Left cardiac atrium (tissue), 4 donors: ENCODE data around the gene ADM2. TPM values are rescaled to one million over a fixed set of nuclear protein-coding genes. Genes with fewer than 3 reads are reported as not detected.

ENCODE experiments used
- ATAC-seq, 2 donors: fragments of 200-7000 bp; cut with Tn5 transposase; one replicate each; pipeline ENCODE4 v1.9.1; 2020; ENCODE audit warnings: mild to moderate bottlenecking in 2 of 2, moderate library complexity in 2 of 2
- DNase-seq: peaks from one replicate; pipeline ENCODE4 v3.0.0-alpha.2; 2020
- intact Hi-C, 2 donors: fragments of 100-400 bp; cut with DNase I; formaldehyde crosslinking; loops; one replicate each; pipeline versions ENCODE4 v1.14.1 to v1.15.1; 2022 to 2023
- total RNA-seq, 2 donors: library from RNA; stranded (reverse); fragmentation: NEBNext Ultra II Directional; extraction: Animal tissue kit (Norgen Biotek cat#: 25700); gene quantifications; one replicate each; pipeline ENCODE4 v1.2.1, GENCODE V29; 2021
- donor health status: DM: no; HTN: yes; CAD: no.
- donor health status: DM: no; HTN: yes; CAD: no; lungs with severe emphysema.
- donor health status: DM: yes; HTN: yes; CAD: no.
- donor health status: Dilated cardiomyopathy.

ADM2 gene
- total RNA-seq, 2 donors from 2014 or later: 0.15 to 0.52 TPM

DNA sequence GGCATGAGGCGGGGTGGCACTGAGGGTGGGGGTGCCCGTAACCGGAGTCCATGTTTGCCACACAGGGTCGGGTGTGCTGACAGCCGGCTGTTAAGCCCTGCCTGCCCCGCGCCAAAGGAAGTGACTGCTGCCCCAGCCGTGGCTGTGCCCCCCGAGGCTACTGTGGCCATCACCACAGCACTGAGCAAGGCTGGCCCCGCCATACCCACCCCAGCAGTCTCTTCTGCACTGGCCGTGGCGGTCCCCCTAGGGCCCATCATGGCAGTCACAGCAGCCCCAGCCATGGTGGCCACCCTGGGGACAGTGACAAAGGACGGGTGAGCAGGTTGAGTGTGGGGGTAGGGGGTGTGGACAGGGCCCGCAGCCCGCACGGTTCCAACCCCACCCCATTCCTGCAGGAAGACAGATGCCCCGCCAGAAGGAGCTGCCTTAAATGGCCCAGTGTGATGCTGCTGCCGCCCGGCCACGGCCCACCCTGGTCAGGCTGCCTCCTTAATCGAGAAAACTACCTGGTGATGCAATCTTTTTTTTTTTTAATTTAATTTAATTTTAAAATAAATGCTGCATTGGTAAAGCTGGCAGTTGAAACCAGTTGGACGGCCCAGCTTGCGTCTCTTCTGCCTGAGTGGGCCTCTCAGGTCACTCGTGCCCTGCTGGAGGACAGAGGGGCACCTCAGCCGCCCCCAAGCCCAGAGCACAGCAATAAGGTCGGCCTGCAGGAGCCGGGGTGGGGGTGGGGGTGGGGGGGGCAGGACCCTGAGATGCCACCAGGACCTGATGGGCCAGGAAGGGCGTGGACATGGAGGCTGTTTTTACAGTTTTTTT, 37.3 kb upstream of the ADM2 start:
- DNase-seq (no peak), ATAC-seq (no peak)
- intact Hi-C loops: no loop called here

DNA sequence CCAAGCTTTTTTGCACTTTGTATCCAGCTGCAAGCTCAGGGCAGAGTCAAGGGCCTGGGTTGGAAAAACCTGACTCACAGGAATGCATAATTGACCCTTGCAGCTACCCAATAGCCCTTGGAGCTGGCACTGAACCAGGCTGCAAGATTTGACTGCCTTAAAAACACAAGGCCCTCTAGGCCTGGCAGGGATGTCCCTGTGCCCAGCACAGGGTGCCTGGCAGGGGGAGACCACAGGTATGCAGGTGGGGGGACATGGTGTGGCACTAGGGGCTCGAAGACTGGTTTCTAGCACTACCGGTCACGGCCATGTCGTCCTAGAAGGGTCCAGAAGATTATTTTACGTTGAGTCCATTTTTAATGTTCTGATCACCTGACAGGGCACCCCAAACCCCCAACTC, 36.7 kb upstream of the ADM2 start:
- ATAC-seq: no peak
- no peak for DNase-seq
- intact Hi-C loops: no loop called here

DNA sequence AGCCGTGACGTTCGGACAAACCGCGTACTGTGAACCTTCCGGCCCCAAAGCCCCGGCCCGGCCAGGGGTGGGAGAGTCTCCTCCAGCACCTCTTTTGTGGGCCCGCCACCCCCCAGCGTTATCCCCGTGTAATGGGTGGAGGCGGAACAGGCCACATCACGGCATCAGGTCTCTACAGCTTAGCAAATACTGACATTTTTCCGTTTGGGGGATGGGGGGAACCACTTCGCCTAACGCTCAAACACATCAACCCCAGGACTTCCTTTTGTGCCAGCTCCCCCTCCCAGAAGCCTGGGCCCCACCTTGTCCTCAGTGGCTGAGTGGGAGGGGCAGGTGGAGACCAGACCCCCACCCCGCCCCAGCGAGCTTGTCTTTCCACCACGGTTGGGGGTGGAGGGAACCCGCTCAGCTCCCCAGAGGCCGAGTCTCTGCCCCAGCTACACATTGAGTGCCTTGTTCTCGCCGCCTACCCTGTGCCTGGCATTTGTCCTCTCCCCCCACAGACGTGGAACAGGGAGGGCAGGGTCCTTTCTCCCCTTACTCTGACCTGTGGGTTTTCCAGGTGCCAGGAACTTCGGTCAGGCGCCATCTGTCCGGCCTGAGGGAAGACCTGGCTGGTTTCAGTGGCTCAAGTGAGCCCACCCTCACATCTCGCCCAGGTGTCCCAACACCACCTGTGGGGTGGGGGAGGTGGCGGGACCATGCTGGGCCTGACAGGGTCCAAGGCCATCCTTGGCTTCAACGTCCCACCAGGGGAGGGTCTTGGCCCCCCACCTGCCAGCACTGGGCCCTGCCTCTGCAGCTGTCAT, 36.1 kb upstream of the ADM2 start:
- ATAC-seq (no peak), DNase-seq (peak; percentile 22)
- intact Hi-C loops: no loop called here

DNA sequence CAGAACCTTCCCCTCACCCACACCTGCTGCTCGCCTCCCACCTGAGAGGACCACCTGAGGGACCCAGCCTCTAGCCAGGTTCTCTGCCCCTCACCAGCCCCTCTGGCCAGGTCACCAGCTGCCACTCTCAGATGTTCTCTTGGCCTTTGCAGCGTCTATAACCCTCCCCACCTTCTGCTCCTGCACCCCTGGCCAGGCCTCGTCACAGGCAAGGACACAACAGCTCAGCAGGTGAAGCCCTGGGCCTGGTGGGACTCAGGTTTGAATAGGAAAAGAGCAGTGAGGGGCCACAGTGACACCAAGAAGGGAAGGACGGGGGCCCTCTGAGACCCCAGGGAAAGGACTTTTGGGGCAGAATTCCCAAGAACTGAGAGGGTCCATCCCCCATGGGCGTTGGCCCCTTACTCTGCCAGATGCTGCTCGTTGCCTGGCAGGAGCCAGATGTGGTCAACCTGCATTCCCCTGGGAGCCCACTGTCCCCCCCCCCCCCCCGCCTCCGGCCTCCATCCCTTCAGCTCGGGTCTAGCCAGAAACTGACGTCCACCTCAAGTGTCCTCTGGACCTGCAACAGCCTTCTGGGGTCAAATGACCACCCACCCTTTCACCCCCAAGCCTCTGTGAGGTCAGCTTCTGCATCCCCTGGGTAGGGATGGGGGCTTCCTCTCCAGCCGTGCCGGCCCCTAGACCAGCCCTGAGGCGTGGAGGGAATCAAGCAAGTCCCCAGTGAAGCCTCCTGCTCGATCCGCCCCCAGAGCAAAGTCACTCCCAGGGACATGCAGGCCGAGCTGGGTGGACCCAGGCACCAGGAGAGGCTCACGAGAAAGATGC, 35.2 kb upstream of the ADM2 start:
- ATAC-seq (no peak), DNase-seq (no peak)
- intact Hi-C loops: no loop called here

DNA sequence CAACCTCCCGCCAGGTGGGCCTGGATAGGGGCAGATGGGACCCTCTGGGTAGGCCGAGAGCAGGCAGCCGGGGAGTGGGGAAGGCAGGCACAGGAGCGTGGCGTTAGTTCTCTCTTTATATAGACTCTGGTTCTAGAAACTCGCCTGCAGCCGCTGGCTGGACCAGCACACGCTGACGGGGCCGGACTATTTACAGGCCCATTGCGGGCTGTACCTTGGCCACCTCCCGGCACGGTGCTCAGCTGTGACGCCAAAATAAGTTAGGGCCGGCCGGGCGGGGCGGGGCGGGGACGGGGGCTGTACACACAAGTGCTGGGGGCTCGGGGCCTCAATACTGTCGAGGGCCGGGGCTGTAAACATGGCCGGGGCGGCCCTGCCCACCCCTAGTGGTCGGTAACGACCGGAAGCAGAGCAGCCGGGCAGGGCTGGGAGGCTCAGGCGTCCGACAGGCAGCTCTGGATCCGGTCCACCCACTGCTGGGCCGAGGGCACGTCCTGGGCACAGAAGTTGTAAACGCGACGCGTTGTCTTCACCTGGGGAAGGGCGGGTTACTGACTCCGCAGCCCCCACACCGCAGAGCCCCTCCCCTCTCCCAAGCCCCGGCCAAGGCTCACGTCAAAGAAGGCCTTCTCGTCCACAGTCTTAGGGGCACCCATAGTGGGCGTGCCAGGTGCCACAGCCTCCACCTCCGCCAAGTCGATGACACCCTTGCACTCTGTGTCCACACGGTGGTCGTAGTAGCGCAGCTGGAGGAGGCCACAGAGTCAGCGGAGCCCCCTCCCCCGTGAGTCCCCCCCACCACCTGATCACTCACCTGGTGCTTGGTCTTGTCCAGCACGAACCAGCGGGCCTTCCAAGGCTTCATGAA, 34.4 kb upstream of the ADM2 start:
- ATAC-seq: peak in 1 of 2 donors; percentile 3
- intact Hi-C loops: no loop called here
- no peak for DNase-seq

DNA sequence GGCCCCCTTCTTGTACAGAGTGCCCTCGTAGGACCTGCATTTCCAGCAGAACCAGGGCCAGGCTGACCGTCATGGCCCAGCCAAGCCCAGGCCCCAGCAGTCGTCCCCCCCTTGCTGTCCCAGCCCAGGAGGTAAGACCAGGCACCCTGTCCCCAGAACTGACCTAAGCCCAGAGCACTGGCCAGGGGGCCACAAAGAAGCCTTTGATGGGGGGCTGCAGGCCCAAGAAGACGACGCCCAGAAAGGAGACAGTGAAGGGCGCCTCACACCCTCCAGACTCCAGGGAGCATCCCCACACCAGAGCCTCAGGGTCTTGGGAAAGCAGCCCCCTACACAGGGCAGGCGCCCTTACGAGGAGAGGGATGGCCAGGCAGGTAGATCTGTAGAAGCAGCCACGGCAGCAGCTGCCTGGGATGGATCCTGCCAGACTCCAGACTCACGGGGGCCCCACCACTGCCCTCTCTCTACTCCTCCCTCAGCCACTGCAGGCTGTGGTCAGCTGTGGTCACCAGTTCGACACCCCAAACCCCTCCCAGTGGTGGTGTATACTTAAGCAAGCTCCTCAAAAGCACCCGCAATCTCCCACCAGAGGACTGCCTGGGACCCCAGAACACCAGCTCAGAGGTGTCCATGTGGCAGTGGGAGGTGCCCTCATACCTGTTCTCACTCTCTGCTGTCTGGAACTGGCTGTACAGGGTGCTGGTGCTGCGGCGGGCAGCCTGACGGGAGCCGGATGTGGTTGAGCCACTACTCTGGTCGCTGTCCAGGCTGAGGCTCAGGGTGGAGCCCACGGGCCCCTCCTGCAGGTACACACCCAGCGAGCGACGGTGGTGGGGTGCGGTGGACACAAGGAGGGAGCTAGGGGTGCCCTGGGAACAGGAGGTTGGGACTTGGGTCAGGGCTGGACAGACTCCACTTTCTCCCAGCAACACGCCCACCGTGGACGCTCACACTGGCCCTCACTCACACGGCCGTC, 33.5 kb upstream of the ADM2 start:
- ATAC-seq: peak in 1 of 2 donors; percentile 3
- intact Hi-C loops: no loop called here
- no peak for DNase-seq

DNA sequence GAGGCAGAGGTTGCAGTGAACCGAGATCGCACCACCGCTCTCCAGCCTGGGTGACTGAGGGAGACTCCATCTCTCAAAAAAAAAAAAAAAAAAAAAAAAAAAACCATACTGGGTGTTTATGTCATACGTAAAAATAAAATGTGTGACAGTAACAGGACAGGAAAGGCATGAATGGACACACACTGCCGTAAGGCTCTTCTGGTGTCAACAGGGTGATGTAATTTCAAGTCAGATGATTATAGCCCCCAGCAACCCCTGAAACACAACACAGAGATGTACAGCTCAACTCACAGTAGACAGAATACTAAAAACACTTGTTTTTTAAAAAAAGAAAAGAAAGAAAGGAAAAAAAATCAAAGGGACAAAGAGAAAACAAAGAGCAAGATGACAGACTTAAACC, 28.7 kb upstream of the ADM2 start:
- DNase-seq: no peak
- ATAC-seq: no peak
- intact Hi-C loops: no loop called here

DNA sequence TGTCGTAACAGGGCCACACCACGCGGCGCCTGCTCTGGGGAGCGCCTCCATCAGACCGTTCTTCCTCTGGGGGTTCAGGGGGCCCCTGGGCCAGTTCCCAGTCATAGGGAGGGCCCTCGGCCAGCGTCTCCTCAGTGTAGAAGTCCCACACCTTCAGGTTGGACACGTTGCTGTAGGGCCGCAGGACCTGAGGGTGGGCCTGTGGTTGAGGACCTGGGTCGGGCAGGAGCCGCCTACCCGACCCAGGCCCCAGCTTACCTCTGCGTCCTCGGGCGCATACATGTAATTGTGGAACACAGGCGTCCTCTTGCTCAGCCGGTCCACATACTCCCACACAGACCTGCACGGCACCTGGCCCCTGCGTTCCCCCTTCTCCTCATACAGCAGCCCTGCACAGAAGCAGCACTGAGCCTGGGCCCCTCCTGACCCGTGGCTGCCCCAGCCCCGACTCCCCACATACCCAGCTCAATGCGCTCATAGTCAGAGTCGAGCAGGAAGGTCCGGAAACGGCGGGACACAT, 26.7 kb upstream of the ADM2 start:
- DNase-seq (no peak), ATAC-seq (no peak)
- intact Hi-C loops: no loop called here

DNA sequence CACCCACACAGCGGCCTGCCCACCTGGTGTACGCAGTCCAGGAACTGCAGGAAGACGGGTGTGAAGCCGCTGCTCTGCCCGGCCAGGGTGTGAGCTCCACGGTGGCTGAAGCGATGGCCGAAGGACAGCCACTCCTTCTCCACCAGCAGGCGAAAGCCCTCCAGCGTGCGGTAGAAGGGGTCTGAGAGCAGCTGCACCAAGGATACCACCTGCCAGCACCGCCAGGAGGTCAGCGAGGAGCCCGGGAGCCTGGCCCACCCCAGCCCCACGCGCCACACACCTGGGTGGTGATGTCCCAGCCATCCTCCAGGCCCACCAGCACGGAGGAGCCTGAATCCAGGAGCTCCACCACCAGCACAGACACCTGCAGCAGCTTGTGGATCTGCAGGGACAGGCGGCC, 26.1 kb upstream of the ADM2 start:
- DNase-seq (no peak), ATAC-seq (no peak)
- intact Hi-C loops: no loop called here

DNA sequence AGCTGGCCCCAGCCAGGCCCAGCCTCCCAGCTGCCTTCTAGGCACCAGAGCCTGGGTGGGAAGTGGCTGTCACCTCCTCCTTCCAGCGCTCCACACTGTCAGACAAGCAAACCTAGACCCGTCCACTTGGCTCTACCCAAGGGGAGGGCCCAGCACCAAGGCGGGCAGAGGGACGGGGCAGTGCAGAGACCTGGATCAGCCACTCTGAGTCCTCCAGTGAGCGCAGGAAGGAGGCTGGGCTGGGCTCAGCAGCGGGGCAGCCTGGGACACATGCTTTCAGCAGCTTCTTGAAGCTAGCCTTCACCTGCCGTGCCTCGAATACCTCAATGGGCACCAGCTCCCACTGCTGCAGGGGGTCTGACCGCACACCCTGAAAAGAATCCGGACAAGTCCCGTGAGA, 25.3 kb upstream of the ADM2 start:
- intact Hi-C loops: no loop called here
- DNase-seq (no peak), ATAC-seq (no peak)

DNA sequence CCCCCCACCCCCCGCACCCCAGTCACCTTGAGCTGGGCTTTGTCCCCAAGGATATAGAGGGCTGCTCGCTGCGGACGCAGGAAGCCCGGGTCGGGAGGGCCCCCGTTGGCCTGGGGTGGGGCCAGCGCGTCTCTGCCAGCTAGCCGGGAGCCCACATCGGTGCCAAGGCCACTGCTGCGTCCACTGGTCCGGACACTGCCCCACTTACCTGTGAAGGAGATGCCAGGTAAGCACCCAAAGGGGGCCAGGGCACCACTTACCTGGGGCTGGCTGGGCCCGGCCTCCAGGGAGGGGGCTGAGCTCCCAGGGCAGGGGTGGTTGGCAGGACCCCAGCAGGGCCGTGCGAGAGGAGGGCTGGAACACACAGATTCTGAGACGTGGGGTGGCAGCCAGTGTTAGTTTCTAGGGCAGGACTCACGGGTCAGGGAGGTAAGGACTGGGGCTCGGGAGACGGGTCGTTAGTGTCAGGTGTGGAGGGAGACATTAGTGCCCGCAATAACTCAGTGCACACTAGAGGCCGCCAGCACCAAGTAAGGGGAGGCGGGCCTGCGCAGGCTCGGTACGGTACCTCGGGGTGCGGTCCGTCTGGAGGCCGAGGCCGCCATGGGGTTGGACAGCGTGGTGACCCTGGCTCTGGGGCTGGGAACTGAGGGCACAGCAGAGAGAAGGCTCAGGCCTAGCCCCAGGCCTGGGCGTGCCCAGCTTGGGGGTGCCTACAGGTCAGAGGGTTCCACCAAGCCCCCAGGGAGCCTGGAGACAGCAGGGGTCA, 24.7 kb upstream of the ADM2 start:
- no peak for ATAC-seq
- intact Hi-C loops: no loop called here
- no peak for DNase-seq

DNA sequence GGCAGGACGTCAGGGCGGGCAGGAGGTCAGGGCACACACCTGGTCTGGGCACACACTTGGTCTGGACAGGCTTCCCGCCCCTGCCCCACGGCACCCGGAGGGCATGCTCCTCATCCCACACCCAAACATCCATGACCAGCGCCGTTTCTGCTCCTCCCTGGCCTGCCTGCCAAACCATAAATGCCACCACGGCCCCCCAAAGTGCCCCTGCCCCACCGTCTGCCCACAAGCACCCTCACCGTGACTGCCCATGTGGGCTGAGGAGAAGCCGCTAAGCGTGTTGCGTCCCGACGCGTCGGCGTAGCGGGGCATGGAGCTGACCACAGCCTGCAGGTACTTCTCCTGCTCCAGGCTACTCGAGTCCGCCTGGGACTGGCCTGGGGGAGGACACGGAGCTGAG, 22.3 kb upstream of the ADM2 start:
- DNase-seq (no peak), ATAC-seq (no peak)
- intact Hi-C loops: no loop called here

DNA sequence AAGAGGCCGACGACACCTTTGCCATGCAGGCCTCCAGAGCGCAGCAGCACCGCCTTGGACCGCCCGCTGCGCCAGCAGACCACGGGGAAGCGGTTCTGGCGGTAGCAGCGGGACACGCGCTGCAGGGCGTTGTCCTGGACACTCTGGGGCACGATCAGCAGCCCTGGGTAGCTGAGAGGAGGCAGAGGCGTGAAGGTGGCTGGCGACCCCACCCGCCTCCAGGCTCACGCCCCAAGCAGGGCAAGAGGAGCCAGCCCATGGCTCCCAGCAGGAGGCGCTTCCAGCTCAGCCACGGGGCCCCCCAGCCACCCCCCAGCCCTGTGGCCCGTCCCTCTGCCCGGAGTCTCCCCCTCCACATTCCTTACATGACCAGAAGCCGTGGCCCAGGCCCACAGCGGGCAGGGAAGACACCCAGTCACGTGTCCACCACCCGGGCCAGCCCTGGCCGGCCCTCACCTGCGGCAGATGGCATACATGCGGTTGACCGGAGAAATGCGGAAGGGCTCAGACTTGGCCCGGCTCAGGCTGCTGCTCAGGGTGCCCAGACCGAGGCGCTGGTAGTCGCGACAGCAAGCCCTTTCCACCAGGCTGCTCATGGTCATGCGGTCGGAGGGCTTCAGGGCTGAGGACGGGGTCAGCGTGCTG, 21.7 kb upstream of the ADM2 start:
- no peak for ATAC-seq
- no peak for DNase-seq
- intact Hi-C loops: no loop called here

DNA sequence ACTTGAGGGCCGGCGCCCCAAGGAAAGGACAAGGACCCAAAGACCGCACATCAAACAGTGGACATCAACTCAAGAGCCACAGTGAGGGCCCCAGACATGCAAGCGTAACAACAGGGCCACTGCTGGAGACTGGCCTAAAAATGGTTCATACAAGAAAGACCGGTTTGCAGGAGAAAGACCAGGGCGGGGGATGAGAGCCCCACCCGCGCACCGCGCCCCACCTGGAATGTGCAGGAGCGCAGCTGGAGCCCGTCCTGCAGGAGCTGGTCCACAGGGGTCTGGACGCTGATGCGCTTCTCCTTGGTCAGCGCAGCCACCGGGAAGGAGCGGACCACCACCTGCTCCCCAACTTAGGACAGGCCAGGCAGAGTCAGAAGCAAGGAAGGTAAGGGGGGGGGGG, 20.4 kb upstream of the ADM2 start:
- intact Hi-C loops: no loop called here
- DNase-seq (no peak), ATAC-seq (no peak)

DNA sequence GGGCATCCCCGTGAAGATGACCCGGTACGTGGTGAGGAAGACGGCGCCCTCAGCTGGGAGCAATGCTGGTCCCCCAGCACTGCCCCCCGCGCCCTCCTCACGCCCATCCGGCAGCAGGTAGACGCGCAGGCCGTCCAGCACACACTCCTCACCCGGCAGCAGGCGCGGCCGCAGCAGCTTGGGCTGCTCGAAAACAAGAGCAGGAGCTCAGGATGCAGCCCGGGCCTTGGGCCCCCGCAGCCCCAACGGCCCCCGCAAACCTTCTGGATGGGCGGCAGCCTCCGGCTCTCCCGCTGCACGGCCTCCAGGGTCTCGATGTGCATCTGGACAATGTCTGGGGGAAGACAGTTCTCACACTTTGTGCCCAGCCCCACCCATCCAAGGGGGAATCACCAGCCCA, 19.8 kb upstream of the ADM2 start:
- no peak for ATAC-seq
- DNase-seq: no peak
- intact Hi-C loops: no loop called here

DNA sequence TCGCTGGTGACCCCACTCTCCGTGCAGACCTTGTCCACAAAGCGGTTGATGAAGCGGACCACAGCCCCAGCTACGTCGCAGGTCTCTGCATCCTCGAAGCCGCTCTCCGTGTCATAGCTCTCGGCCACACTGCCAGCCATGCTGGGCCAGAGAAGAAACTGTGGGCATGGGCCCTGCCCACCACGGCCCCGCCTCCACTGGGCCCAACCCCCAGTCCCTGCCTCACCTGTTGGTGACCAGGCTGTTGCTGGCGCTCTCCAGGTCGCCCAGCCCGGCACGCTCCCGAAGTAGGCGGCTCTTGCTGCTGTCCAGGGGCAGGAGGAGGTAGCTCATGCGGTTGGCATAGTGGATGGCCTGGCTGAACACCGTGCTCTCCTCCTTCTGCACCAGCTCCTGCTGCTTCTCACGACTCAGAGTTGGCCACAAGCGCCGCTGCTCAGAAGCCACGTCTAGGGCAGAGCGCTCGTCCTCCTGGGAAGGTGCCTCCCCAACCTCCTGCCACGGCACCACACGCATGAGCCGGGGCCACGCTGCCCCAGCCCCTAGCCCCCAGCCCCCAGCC, 19.3 kb upstream of the ADM2 start:
- DNase-seq: no peak
- no peak for ATAC-seq
- intact Hi-C loops: no loop called here
